H9 (cell line): ENCODE data around the gene FAM200C. TPM values are rescaled to one million over a fixed set of nuclear protein-coding genes. Genes with fewer than 3 reads are reported as not detected.
A peak's percentile ranks its signal among the peaks of the same experiment; 100 is the strongest.

Experiments
- DNase-seq: peaks from one replicate; pipeline ENCODE4 v3.0.0-alpha.2; 2017
- H2AFZ ChIP-seq: one replicate; pipeline ENCODE4 v1.6.1; 2013; ENCODE audit warnings: mild to moderate bottlenecking, low read length, control low read depth, moderate library complexity
- H2AK5ac ChIP-seq: 2 replicates; pipeline ENCODE4 v1.6.1; 2013; ENCODE audit warnings: low read length, control low read depth, mixed read lengths; ENCODE audit not compliant: insufficient read length
- H2BK120ac ChIP-seq: one replicate; pipeline ENCODE4 v1.6.1; 2013; ENCODE audit warnings: low read depth, mild to moderate bottlenecking, low read length, control low read depth, inconsistent platforms; ENCODE audit not compliant: poor library complexity, severe bottlenecking
- H2BK12ac ChIP-seq: 2 replicates; pipeline ENCODE4 v1.6.1; 2013; ENCODE audit warnings: low read length, control low read depth, mixed read lengths, low read depth; ENCODE audit not compliant: insufficient read length
- H2BK15ac ChIP-seq: 2 replicates; pipeline ENCODE4 v1.6.1; 2013; ENCODE audit warnings: low read depth, low read length, control low read depth
- H2BK20ac ChIP-seq: one replicate; pipeline ENCODE4 v1.6.1; 2013; ENCODE audit warnings: low read depth, mild to moderate bottlenecking, low read length, control low read depth, inconsistent platforms; ENCODE audit not compliant: poor library complexity, severe bottlenecking
- H2BK5ac ChIP-seq: 2 replicates; pipeline ENCODE4 v1.6.1; 2013; ENCODE audit warnings: low read length, control low read depth, mixed read lengths; ENCODE audit not compliant: insufficient read length
- H3K14ac ChIP-seq: 2 replicates; pipeline ENCODE4 v1.6.1; 2013; ENCODE audit warnings: low read length, control low read depth; ENCODE audit not compliant: insufficient read depth
- H3K18ac ChIP-seq: 2 replicates; pipeline ENCODE4 v1.6.1; 2013; ENCODE audit warnings: low read depth, mild to moderate bottlenecking, mixed read lengths, low read length, control low read depth; ENCODE audit not compliant: insufficient read length
- H3K23ac ChIP-seq: 2 replicates; pipeline ENCODE4 v1.6.1; 2013; ENCODE audit warnings: low read length, control low read depth, mixed read lengths, low read depth; ENCODE audit not compliant: insufficient read length
- H3K23me2 ChIP-seq: 2 replicates; pipeline ENCODE4 v1.6.1; 2013; ENCODE audit warnings: low read depth, mild to moderate bottlenecking, mixed read lengths, low read length, control low read depth; ENCODE audit not compliant: insufficient read length, poor library complexity, severe bottlenecking
- H3K27ac ChIP-seq: 2 replicates; pipeline ENCODE4 v1.5.1; 2013; ENCODE audit warnings: low read length, control low read depth, mixed read lengths, low read depth; ENCODE audit not compliant: insufficient read length
- H3K27me3 ChIP-seq: 2 replicates; pipeline ENCODE4 v1.6.1; 2013; ENCODE audit warnings: low read length, control low read depth, inconsistent platforms; ENCODE audit not compliant: insufficient read depth
- H3K4ac ChIP-seq: 2 replicates; pipeline ENCODE4 v1.6.1; 2013; ENCODE audit warnings: low read depth, mild to moderate bottlenecking, control low read depth, inconsistent platforms, low read length, moderate library complexity
- H3K4me1 ChIP-seq: 2 replicates; pipeline ENCODE4 v1.6.1; 2013; ENCODE audit warnings: low read length, control low read depth, inconsistent platforms; ENCODE audit not compliant: insufficient read depth
- H3K4me2 ChIP-seq: 2 replicates; pipeline ENCODE4 v1.6.1; 2013; ENCODE audit warnings: low read length, control low read depth, mixed read lengths; ENCODE audit not compliant: insufficient read length, insufficient read depth
- H3K56ac ChIP-seq: 2 replicates; pipeline ENCODE4 v1.6.1; 2013; ENCODE audit warnings: low read depth, mild to moderate bottlenecking, mixed read lengths, low read length, control low read depth; ENCODE audit not compliant: insufficient read length
- H3K79me1 ChIP-seq: 2 replicates; pipeline ENCODE4 v1.6.1; 2013; ENCODE audit warnings: low read depth, mild to moderate bottlenecking, moderate library complexity, low read length, control low read depth, inconsistent platforms; ENCODE audit not compliant: insufficient read depth, poor library complexity, severe bottlenecking
- H3K79me2 ChIP-seq: 2 replicates; pipeline ENCODE4 v1.6.1; 2013; ENCODE audit warnings: low read length, control low read depth, inconsistent platforms; ENCODE audit not compliant: insufficient read depth
- H3K9ac ChIP-seq: 2 replicates; pipeline ENCODE4 v1.6.1; 2013; ENCODE audit warnings: low read length, control low read depth, mixed read lengths; ENCODE audit not compliant: insufficient read length; ENCODE audit errors: extremely low read depth
- H3K9me3 ChIP-seq: one replicate; pipeline ENCODE4 v1.6.1; 2013; ENCODE audit warnings: low read depth, low read length, inconsistent platforms; ENCODE audit not compliant: control insufficient read depth
- H3T11ph ChIP-seq: one replicate; pipeline ENCODE4 v1.6.1; 2013; ENCODE audit warnings: mild to moderate bottlenecking, low read length, control low read depth, inconsistent platforms
- H4K20me1 ChIP-seq: one replicate; pipeline ENCODE4 v1.6.1; 2013; ENCODE audit not compliant: control insufficient read depth, insufficient read length, insufficient read depth
- H4K5ac ChIP-seq: 2 replicates; pipeline ENCODE4 v1.6.1; 2013; ENCODE audit warnings: low read depth, mild to moderate bottlenecking, mixed read lengths, low read length, control low read depth; ENCODE audit not compliant: insufficient read length
- H4K8ac ChIP-seq: replicated peaks from 2 replicates; pipeline ENCODE4 v1.6.1; 2013; ENCODE audit warnings: low read length, control low read depth, mixed read lengths, low read depth; ENCODE audit not compliant: insufficient read length
- H4K91ac ChIP-seq: 2 replicates; pipeline ENCODE4 v1.6.1; 2013; ENCODE audit warnings: low read depth, mild to moderate bottlenecking, moderate library complexity, mixed read lengths, low read length, control low read depth; ENCODE audit not compliant: insufficient read length
- H3K27ac Mint-ChIP-seq, 3 experiments: 2 replicates in 2 of 3; 3 replicates in 1 of 3; pipeline ENCODE4 v1.8.0; 2020 to 2021; ENCODE audit warnings: mixed read lengths in 3 of 3, mild to moderate bottlenecking in 1 of 3, moderate library complexity in 1 of 3
- H3K27me3 Mint-ChIP-seq: 2 replicates; pipeline ENCODE4 v1.8.0; 2021; ENCODE audit warnings: low read depth, mild to moderate bottlenecking, moderate library complexity, mixed read lengths
- H3K36me3 Mint-ChIP-seq, 3 experiments: 2 replicates in 2 of 3; 3 replicates in 1 of 3; pipeline ENCODE4 v1.8.0; 2020 to 2021; ENCODE audit warnings: low read depth in 3 of 3, mixed read lengths in 3 of 3; ENCODE audit not compliant: insufficient read depth in 1 of 3
- H3K4me1 Mint-ChIP-seq, 2 experiments: 2 replicates each; pipeline ENCODE4 v1.8.0; 2020; ENCODE audit warnings: mixed read lengths in 2 of 2
- H3K4me3 Mint-ChIP-seq, 2 experiments: 2 replicates in 1 of 2; 3 replicates in 1 of 2; pipeline ENCODE4 v1.8.0; 2020 to 2021; ENCODE audit warnings: mild to moderate bottlenecking in 2 of 2, mixed read lengths in 2 of 2, moderate library complexity in 1 of 2
- H3K9me3 Mint-ChIP-seq, 2 experiments: 2 replicates in 1 of 2; 3 replicates in 1 of 2; pipeline ENCODE4 v1.8.0; 2020; ENCODE audit warnings: mild to moderate bottlenecking in 2 of 2, mixed read lengths in 2 of 2, moderate library complexity in 1 of 2
- WGBS: extraction: QIAGEN DNeasy Blood & Tissue Kit; methylation state at CpG from one replicate; pipeline ENCODE4 v1.1.7; 2013; ENCODE audit warnings: missing lambda C conversion rate, low lambda C conversion rate, mixed read lengths; ENCODE audit not compliant: insufficient read length; ENCODE audit errors: extremely low coverage; 5-methylcytosine and 5-hydroxymethylcytosine counted together
- total RNA-seq: library from RNA; stranded (reverse); gene quantifications from 2 replicates; pipeline ENCODE4 v1.2.1, GENCODE V29; 2021
- TF ChIP-seq, protein P1 (sequence below): fragments of 200-600 bp; sonication (generic); conservative IDR thresholded peaks from 3 replicates; pipeline ENCODE4 v1.8.0; 2021; ENCODE audit warnings: antibody characterized with exemption, mild to moderate bottlenecking

The FAM200C gene
- total RNA-seq, 1 experiment from 2014 or later = 4.3 TPM

DNA sequence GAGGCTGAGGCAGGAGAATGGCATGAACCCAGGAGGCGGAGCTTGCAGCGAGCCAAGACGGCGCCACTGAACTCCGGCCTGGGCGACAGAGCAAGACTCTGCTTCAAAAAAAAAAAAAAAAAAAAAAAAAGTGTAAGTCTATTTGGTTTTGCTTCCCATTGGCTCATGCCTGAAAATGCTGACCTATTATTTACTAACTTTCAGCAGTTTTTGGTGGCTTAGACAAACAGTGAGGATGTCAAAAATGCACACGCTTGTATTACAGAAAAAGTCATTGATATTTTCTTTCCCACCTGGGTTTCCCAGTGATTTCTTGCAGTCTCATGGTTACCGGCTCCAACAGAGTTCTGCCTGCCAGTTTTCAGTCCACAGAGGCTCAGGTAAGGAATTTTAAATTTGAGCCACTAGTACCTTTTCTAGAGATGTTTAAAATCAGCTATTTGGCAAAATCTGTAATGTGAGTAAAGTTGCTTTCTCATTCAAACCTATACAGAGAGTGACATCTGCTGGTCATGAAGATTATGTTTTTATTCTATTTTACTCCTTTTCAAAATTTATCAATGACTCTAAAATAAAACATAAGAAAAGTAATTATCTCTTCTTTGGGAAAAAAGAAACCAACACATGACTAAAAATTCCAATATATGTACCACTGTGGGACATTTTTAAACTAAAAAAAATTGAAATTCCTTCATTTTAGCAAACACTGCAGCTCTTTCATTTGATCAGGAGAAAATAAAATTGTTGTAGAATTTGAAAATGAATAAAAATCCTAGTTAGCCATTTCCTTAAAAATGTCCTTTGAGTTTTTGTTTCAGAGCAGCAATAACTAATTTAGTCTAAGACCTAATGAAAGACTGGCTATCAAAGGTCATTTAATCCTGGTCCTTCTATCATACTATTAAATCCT is 8.8 kb downstream of the FAM200C start:
- H3K56ac ChIP-seq = no peak overlapping the region
- no peak for DNase-seq
- Mint-ChIP-seq H3K27me3 (0 out of 2 replicates have a peak, but pooled peaks cover 1% of the 10 kb centered on the region), H3K4me3 (no peak overlapping the region), H3K27ac (no peak overlapping the region), H3K9me3 (peaks cover 15 to 20% of the 10 kb centered on the region in 2 experiments), H3K4me1 (no peaks in the 10 kb centered on the region), H3K36me3 (peaks cover 12 to 23% (median 18%) of the 10 kb centered on the region in 3 experiments; a peak in 6 of 7 replicates)
- no peak overlapping the region for H4K8ac ChIP-seq
- H3K4me1 ChIP-seq = no peaks in the 10 kb centered on the region
- H2BK120ac ChIP-seq = no peak overlapping the region
- H4K20me1 ChIP-seq = no peaks in the 10 kb centered on the region
- no peak overlapping the region for H3K9ac ChIP-seq
- TF ChIP-seq, protein P1, sequence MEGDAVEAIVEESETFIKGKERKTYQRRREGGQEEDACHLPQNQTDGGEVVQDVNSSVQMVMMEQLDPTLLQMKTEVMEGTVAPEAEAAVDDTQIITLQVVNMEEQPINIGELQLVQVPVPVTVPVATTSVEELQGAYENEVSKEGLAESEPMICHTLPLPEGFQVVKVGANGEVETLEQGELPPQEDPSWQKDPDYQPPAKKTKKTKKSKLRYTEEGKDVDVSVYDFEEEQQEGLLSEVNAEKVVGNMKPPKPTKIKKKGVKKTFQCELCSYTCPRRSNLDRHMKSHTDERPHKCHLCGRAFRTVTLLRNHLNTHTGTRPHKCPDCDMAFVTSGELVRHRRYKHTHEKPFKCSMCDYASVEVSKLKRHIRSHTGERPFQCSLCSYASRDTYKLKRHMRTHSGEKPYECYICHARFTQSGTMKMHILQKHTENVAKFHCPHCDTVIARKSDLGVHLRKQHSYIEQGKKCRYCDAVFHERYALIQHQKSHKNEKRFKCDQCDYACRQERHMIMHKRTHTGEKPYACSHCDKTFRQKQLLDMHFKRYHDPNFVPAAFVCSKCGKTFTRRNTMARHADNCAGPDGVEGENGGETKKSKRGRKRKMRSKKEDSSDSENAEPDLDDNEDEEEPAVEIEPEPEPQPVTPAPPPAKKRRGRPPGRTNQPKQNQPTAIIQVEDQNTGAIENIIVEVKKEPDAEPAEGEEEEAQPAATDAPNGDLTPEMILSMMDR = peak; percentile 73
- H3T11ph ChIP-seq = no peak overlapping the region
- no peaks in the 10 kb centered on the region for H3K79me1 ChIP-seq
- H2BK15ac ChIP-seq = no peak overlapping the region
- no peak overlapping the region for H4K91ac ChIP-seq
- H2BK5ac ChIP-seq = no peak overlapping the region
- no peak overlapping the region for H3K18ac ChIP-seq
- H3K14ac ChIP-seq = no peak overlapping the region
- no peak overlapping the region for H3K23ac ChIP-seq
- H3K27me3 ChIP-seq = no peaks in the 10 kb centered on the region
- no peak overlapping the region for H2AK5ac ChIP-seq
- WGBS = no CpG with 5 or more reads among the region's 8 CpGs
- no peaks in the 10 kb centered on the region for H3K9me3 ChIP-seq
- no peaks in the 10 kb centered on the region for H3K79me2 ChIP-seq
- no peaks in the 10 kb centered on the region for H3K23me2 ChIP-seq
- no peak overlapping the region for H3K4me2 ChIP-seq
- no peak overlapping the region for H3K27ac ChIP-seq
- H4K5ac ChIP-seq = no peak overlapping the region
- H3K4ac ChIP-seq = no peak overlapping the region
- H2AFZ ChIP-seq = no peak overlapping the region
- H2BK20ac ChIP-seq = no peak overlapping the region
- H2BK12ac ChIP-seq = no peak overlapping the region
